Ectodermal cell (in vitro differentiated cells): ENCODE measurements around the gene FAM193A.

Source experiments
- H3K27ac ChIP-seq: 2 replicates; pipeline ENCODE4 v1.7.0; 2013; ENCODE audit warnings: mild to moderate bottlenecking, low read depth, low read length; ENCODE audit not compliant: insufficient read depth, poor library complexity, severe bottlenecking
- H3K27me3 ChIP-seq: 2 replicates; pipeline ENCODE4 v1.7.0; 2013; ENCODE audit warnings: mild to moderate bottlenecking, low read length; ENCODE audit not compliant: insufficient read depth, control insufficient read depth, poor library complexity, severe bottlenecking
- H3K36me3 ChIP-seq: one replicate; pipeline ENCODE4 v1.7.0; 2013; ENCODE audit warnings: low read length; ENCODE audit not compliant: control insufficient read depth, insufficient read depth
- H3K4me1 ChIP-seq: one replicate; pipeline ENCODE4 v1.7.0; 2013; ENCODE audit warnings: low read length; ENCODE audit not compliant: control insufficient read depth, insufficient read depth
- H3K4me3 ChIP-seq: 2 replicates; pipeline ENCODE4 v1.7.0; 2013; ENCODE audit warnings: low read depth, low read length, control low read depth; ENCODE audit not compliant: insufficient read depth
- H3K9me3 ChIP-seq: 2 replicates; pipeline ENCODE4 v1.7.0; 2013; ENCODE audit warnings: mild to moderate bottlenecking, low read length, moderate library complexity; ENCODE audit not compliant: control insufficient read depth
- WGBS, 2 experiments: methylation state at CpG; one replicate each; pipeline ENCODE4 v1.1.7; 2013; ENCODE audit warnings: missing lambda C conversion rate in 2 of 2; 5-methylcytosine and 5-hydroxymethylcytosine counted together

Gene FAM193A

DNA sequence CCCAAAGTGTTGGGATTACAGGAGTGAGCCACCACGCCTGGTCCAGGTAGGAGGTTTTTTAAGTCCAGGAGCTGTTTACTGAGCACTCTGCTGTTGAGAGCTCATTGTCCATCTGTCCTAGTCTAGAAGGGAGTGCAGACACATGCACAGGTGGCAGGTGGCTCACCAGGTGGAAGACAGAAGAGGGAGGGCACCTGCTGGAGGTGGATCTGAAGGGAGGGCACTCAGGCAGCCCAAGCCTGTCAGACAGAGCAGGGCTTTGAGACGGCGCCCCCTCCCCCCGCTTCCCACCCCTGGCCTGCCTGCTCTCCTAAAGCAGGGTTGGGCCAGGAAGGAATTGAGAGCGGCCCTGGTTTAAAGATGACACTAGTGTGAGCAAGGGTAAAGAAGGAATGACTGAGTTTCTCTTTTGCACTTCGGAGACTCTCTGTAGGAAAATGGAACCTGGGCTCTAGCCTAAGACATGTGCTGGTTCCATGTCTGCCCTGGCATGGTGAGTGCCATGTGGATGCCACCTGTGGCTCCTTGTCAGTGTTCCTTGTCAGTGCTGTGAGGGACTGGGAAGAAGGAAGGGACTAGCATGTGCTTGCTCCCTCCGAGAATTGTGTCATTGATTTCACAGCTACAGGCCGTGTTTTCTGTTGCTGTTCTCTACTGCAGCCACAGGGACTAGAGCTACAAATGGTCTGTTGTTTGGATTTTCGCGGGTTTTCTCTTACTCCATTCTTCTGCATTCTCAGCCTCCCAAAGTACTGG is 111.1 kb downstream of the FAM193A start:
- H3K36me3 ChIP-seq, result peaks cover 44% of the 10 kb centered on the region
- 93 to 94% methylated on average over 10 of the region's 10 CpGs for WGBS, 2 experiments

DNA sequence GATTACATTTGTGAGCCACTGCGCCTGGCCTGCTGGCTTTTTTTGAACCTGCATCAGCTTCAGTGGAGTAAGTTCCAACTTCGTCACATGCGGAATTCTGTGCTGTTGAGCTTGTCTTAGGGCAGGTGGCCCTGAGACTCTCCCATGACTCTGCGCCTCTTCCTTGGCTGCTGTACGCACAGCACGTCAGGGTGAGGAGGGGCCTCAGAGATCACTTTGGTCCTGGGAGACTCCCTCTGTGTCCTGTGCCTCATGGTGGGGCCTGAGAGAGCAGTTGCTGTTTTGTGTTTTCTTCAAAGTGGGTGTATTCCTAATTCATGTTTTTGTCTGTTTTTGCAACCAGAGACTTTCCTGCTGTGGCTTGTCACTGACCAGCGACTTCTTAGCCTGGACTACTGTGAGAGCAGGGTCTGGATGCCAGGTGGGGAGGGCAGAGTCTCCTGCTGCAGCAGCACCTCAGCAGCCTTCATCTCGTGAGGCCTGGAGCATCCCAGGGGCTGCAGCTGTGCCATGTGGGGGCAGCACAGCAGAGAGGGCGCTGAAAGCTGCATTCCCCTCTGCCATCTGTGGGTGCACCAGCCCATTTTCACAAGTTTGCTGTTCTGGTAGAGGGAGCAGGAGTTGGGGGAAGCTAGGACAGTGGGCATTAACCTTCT is 111.8 kb downstream of the FAM193A start:
- no peak overlapping the region for H3K27ac ChIP-seq
- H3K4me1 ChIP-seq, result peaks cover 4% of the 10 kb centered on the region
- no peaks in the 10 kb centered on the region for H3K27me3 ChIP-seq
- H3K4me3 ChIP-seq, result no peak overlapping the region
- H3K36me3 ChIP-seq, result peaks cover 40% of the 10 kb centered on the region
- H3K9me3 ChIP-seq, result no peaks in the 10 kb centered on the region
- 95 to 96% methylated on average over 9 of the region's 9 CpGs for WGBS, 2 experiments

More for the DNA sequence above, 111.1 kb downstream of the FAM193A start:
- Histone ChIP-seq H3K4me1 (peaks cover 4% of the 10 kb centered on the region), H3K27me3 (no peaks in the 10 kb centered on the region), H3K4me3 (no peak overlapping the region), H3K27ac (no peak overlapping the region), H3K9me3 (no peaks in the 10 kb centered on the region)

- WGBS, 2 experiments, result 94 to 99% methylated on average over 5 of the region's 5 CpGs
- Histone ChIP-seq H3K4me1 (no peaks in the 10 kb centered on the region), H3K4me3 (no peak overlapping the region), H3K27me3 (no peaks in the 10 kb centered on the region), H3K27ac (no peak overlapping the region), H3K36me3 (peaks cover 40% of the 10 kb centered on the region), H3K9me3 (no peaks in the 10 kb centered on the region)
These were observed 113.2 kb downstream of the FAM193A start for GRCh38 chr4:2649604-2650114.

GRCh38 chr4:2650276-2650675 is 113.8 kb downstream of the FAM193A start:
- Histone ChIP-seq H3K27ac (no peak overlapping the region), H3K36me3 (peaks cover 40% of the 10 kb centered on the region), H3K4me1 (no peaks in the 10 kb centered on the region), H3K4me3 (no peak overlapping the region), H3K9me3 (no peaks in the 10 kb centered on the region), H3K27me3 (no peaks in the 10 kb centered on the region)
- 95 to 98% methylated on average over 13 of the region's 13 CpGs for WGBS, 2 experiments

GRCh38 chr4:2651546-2651945 is 115.1 kb downstream of the FAM193A start:
- no peak overlapping the region for H3K27ac ChIP-seq
- peaks cover 37% of the 10 kb centered on the region for H3K36me3 ChIP-seq
- H3K27me3 ChIP-seq, result no peaks in the 10 kb centered on the region
- no peaks in the 10 kb centered on the region for H3K9me3 ChIP-seq
- 94 to 96% methylated on average over 10 of the region's 10 CpGs for WGBS, 2 experiments
- H3K4me1 ChIP-seq, result no peaks in the 10 kb centered on the region
- H3K4me3 ChIP-seq, result no peak overlapping the region

DNA sequence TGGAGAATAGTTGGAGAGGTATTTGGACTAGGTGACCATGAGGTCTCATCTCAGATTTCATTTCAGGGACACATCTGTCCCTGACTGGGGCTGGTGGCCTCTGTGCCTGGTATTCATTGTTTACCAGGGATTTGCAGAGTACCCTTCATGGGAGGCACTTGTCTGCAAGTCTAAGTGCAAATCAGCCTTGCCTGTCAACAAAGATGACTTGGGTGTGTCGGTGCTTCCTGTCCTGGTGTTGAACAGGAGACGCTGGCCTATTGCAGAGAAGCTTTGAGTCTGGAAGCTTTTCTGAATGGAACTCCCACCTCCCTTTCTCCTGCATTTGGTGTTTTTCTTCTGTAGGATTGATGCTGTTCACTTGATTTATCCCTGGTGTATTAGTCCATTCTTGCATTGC is 115.6 kb downstream of the FAM193A start:
- no peak overlapping the region for H3K4me3 ChIP-seq
- no peaks in the 10 kb centered on the region for H3K9me3 ChIP-seq
- H3K4me1 ChIP-seq, result no peaks in the 10 kb centered on the region
- H3K27ac ChIP-seq, result no peak overlapping the region
- WGBS, 2 experiments, result 96 to 97% methylated on average over 2 of the region's 2 CpGs
- peaks cover 32% of the 10 kb centered on the region for H3K36me3 ChIP-seq
- H3K27me3 ChIP-seq, result no peaks in the 10 kb centered on the region

- no peaks in the 10 kb centered on the region for H3K4me1 ChIP-seq
- no peak overlapping the region for H3K27ac ChIP-seq
- H3K4me3 ChIP-seq, result no peak overlapping the region
- H3K27me3 ChIP-seq, result no peaks in the 10 kb centered on the region
- no peaks in the 10 kb centered on the region for H3K9me3 ChIP-seq
- peaks cover 27% of the 10 kb centered on the region for H3K36me3 ChIP-seq
- WGBS, 2 experiments, result 94 to 95% methylated on average over 14 of the region's 14 CpGs
These were observed 116.1 kb downstream of the FAM193A start for GRCh38 chr4:2652415-2653160.

DNA sequence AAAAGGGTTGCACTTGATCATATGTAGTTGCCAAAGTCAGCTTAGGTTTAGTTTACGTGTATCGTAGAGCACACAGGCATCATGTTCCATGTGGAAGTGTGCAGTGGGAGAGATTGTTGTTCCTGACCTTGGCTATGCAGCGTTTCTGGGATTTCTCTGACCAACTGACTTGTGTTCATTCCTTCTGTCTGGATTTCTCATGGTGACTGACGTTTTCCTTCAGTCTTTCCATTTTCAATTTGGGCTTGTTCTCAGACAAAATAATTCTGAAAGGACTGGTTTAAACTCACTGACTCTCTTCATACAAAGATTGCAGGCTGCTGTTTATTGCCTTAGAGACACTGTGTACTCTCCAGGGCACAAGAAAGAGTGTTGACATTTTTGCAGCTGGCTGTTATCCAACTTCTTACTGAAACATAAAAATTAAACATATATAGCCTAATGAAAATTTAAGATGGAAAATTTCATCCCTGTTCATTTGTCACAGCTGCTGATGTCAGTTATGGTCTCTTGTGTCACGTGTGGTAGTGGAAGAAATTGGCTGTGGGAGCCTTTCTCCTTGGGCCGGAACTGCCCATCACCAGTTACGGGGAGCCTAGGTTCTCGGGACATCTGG is 124.3 kb downstream of the FAM193A start:
- Histone ChIP-seq H3K4me1 (no peaks in the 10 kb centered on the region), H3K4me3 (no peak overlapping the region), H3K27me3 (no peaks in the 10 kb centered on the region), H3K9me3 (no peaks in the 10 kb centered on the region), H3K27ac (no peak overlapping the region), H3K36me3 (peaks cover 29% of the 10 kb centered on the region)
- 97 to 98% methylated on average over 8 of the region's 8 CpGs for WGBS, 2 experiments

DNA sequence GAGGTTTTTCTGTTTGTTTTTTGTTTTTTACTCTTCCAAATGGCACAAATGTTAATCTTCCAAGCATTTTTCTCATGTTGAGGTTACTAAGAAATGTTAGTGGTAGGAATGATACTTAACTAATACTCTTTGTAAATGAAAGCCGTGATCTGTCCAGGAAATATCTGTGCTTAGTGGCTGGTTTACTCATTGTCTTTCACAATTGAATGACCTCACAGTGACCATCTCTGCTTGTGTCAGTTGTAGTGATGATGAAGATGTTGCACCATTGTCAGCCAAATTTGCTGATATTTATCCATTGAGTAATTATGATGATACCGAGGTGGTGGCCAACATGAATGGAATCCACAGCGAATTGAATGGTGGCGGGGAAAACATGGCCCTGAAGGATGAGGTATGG is 126.2 kb downstream of the FAM193A start:
- peaks cover 28% of the 10 kb centered on the region for H3K36me3 ChIP-seq
- H3K9me3 ChIP-seq, result no peaks in the 10 kb centered on the region
- H3K27me3 ChIP-seq, result no peaks in the 10 kb centered on the region
- no peak overlapping the region for H3K4me3 ChIP-seq
- no peak overlapping the region for H3K27ac ChIP-seq
- WGBS, 2 experiments, result 95 to 96% methylated on average over 4 of the region's 4 CpGs
- no peaks in the 10 kb centered on the region for H3K4me1 ChIP-seq
